PC-9 (cell line): ENCODE results near the gene UNC13C. TPM values are rescaled to one million over a fixed set of nuclear protein-coding genes. Genes with fewer than 3 reads are reported as not detected.

Source experiments
- BruUV-seq: library from RNA; stranded (reverse); fragments of 400-500 nt; replicated peaks from 2 replicates; lab custom pipeline; 2021; lab: Mats Ljungman, UMichigan
- CTCF ChIA-PET: fragments of 300-600 bp; sonication (Branson Sonifier 250); formaldehyde crosslinking; loops from one replicate; lab custom pipeline; 2022; ENCODE audit warnings: antibody characterized with exemption; lab: Charles Lee
- POLR2A ChIA-PET: fragments of 300-600 bp; sonication (Branson Sonifier 250); formaldehyde crosslinking; loops from one replicate; lab custom pipeline; 2022; ENCODE audit warnings: antibody characterized with exemption; ENCODE audit not compliant: unreplicated experiment; lab: Charles Lee
- DNase-seq, 2 experiments: peaks; one replicate each; pipeline versions ENCODE4 v3.0.0 to v3.0.0-alpha.2; 2015 to 2022; ENCODE audit warnings: mixed read lengths in 1 of 2
- H2AFZ ChIP-seq: fragments of 200-600 bp; sonication (generic); 2 replicates; pipeline ENCODE4 v1.8.1; 2017; ENCODE audit warnings: antibody characterized with exemption
- H3F3A ChIP-seq: fragments of 200-600 bp; sonication (generic); 2 replicates; pipeline ENCODE4 v1.8.1; 2017; ENCODE audit warnings: antibody characterized with exemption, mild to moderate bottlenecking, low read depth; ENCODE audit not compliant: insufficient read depth
- H3K27ac ChIP-seq: fragments of 200-600 bp; sonication (generic); 2 replicates; pipeline ENCODE4 v1.6.1; 2016; ENCODE audit warnings: mixed run types
- H3K27me3 ChIP-seq: fragments of 200-600 bp; sonication (generic); 2 replicates; pipeline ENCODE4 v1.6.1; 2016; ENCODE audit warnings: low read depth, mixed run types; ENCODE audit not compliant: insufficient read depth
- H3K36me3 ChIP-seq: fragments of 200-600 bp; sonication (generic); 2 replicates; pipeline ENCODE4 v1.6.1; 2016; ENCODE audit warnings: low read depth, mixed run types
- H3K4me1 ChIP-seq: fragments of 200-600 bp; sonication (generic); replicated peaks from 2 replicates; pipeline ENCODE4 v1.6.1; 2016; ENCODE audit warnings: mixed run types; ENCODE audit not compliant: insufficient read depth
- H3K4me2 ChIP-seq: fragments of 200-600 bp; sonication (generic); 2 replicates; pipeline ENCODE4 v1.6.1; 2017; ENCODE audit warnings: mixed run types
- H3K4me3 ChIP-seq: fragments of 200-600 bp; sonication (generic); 2 replicates; pipeline ENCODE4 v1.6.1; 2016; ENCODE audit warnings: mixed run types
- H3K79me2 ChIP-seq: fragments of 200-600 bp; sonication (generic); 2 replicates; pipeline ENCODE4 v1.6.1; 2017; ENCODE audit warnings: low read depth, mixed run types
- H3K9me2 ChIP-seq: fragments of 200-600 bp; sonication (generic); 2 replicates; pipeline ENCODE4 v1.8.1; 2017; ENCODE audit warnings: mild to moderate bottlenecking; ENCODE audit not compliant: insufficient read depth
- H3K9me3 ChIP-seq: fragments of 200-600 bp; sonication (generic); 2 replicates; pipeline ENCODE4 v1.8.1; 2016; ENCODE audit warnings: low read depth; ENCODE audit not compliant: insufficient read depth
- H4K20me1 ChIP-seq: fragments of 200-600 bp; sonication (generic); 2 replicates; pipeline ENCODE4 v1.8.1; 2017; ENCODE audit not compliant: insufficient read depth
- EZH2 ChIP-seq: fragments of 200-600 bp; sonication (generic); IDR thresholded peaks from 2 replicates; pipeline ENCODE4 v1.8.0; 2017; ENCODE audit warnings: antibody characterized with exemption, low read depth
- intact Hi-C: fragments of 100-400 bp; cut with micrococcal nuclease; formaldehyde crosslinking; loops from one replicate; pipeline ENCODE4 v1.10.0; 2022; ENCODE audit not compliant: unreplicated experiment
- total RNA-seq: library from RNA; stranded (reverse); gene quantifications from 2 replicates; pipeline ENCODE4 v1.2.3, GENCODE V29; 2021
- TF ChIP-seq, protein P1 (sequence below): fragments of 200-600 bp; sonication (generic); conservative IDR thresholded peaks from 2 replicates; pipeline ENCODE4 v1.6.1; 2017; ENCODE audit warnings: mixed run types, antibody characterized with exemption, mild to moderate bottlenecking, moderate library complexity

Gene UNC13C
- total RNA-seq, 1 experiment from 2014 or later = not detected

- H3K27ac ChIP-seq = no peak overlapping the region
These were observed 540.1 kb downstream of the UNC13C start for GRCh38 chr15:54518156-54518882.

DNA sequence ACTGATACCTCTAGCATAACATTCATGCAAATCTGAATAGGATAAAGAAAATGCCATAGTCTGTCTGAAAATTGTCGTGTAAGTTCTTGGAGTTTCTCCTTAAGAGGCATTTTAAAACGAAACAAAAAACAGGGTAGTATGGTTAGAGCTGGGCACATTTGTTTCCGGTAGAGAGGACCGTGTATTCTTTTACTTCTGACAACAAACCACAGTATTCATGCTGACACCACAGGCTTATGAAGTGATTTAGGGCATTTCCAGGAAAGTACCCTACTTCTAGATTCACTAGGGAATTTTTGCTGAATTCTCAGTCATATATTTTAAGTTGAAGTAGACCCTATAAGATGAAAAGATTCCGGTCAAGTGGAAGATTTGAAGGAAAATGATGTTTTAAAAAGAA is 541.3 kb downstream of the UNC13C start:
- no peak for DNase-seq
- H2AFZ ChIP-seq = no peak overlapping the region
- no peaks in the 10 kb centered on the region for H3K36me3 ChIP-seq
- H3K27me3 ChIP-seq = no peaks in the 10 kb centered on the region
- intact Hi-C loops = no loop called here
- no peaks in the 10 kb centered on the region for H3K79me2 ChIP-seq
- no peaks in the 10 kb centered on the region for H3K9me2 ChIP-seq
- H4K20me1 ChIP-seq = no peaks in the 10 kb centered on the region
- no peak overlapping the region for H3K4me3 ChIP-seq
- TF ChIP-seq, protein P1, sequence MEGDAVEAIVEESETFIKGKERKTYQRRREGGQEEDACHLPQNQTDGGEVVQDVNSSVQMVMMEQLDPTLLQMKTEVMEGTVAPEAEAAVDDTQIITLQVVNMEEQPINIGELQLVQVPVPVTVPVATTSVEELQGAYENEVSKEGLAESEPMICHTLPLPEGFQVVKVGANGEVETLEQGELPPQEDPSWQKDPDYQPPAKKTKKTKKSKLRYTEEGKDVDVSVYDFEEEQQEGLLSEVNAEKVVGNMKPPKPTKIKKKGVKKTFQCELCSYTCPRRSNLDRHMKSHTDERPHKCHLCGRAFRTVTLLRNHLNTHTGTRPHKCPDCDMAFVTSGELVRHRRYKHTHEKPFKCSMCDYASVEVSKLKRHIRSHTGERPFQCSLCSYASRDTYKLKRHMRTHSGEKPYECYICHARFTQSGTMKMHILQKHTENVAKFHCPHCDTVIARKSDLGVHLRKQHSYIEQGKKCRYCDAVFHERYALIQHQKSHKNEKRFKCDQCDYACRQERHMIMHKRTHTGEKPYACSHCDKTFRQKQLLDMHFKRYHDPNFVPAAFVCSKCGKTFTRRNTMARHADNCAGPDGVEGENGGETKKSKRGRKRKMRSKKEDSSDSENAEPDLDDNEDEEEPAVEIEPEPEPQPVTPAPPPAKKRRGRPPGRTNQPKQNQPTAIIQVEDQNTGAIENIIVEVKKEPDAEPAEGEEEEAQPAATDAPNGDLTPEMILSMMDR = no peak
- no peak for TF ChIP-seq EZH2
- no peaks in the 10 kb centered on the region for H3F3A ChIP-seq
- no peak overlapping the region for H3K27ac ChIP-seq
- CTCF ChIA-PET = no interaction called here
- no TSS peak for BruUV-seq
- H3K9me3 ChIP-seq = no peaks in the 10 kb centered on the region
- no peak overlapping the region for H3K4me2 ChIP-seq
- POLR2A ChIA-PET = no interaction called here
- no peaks in the 10 kb centered on the region for H3K4me1 ChIP-seq

More at GRCh38 chr15:54518156-54518882, 540.1 kb downstream of the UNC13C start:
- Histone ChIP-seq H2AFZ (no peak overlapping the region), H4K20me1 (no peaks in the 10 kb centered on the region), H3K4me2 (no peak overlapping the region), H3K27me3 (no peaks in the 10 kb centered on the region), H3K9me2 (no peaks in the 10 kb centered on the region), H3K4me1 (no peaks in the 10 kb centered on the region), H3K79me2 (no peaks in the 10 kb centered on the region), H3K9me3 (no peaks in the 10 kb centered on the region), H3K36me3 (no peaks in the 10 kb centered on the region), H3F3A (no peaks in the 10 kb centered on the region), H3K4me3 (no peak overlapping the region)
- no peak for TF ChIP-seq EZH2
- TF ChIP-seq, protein P1 = no peak
- CTCF ChIA-PET = no interaction called here
- BruUV-seq = no TSS peak
- DNase-seq = no peak
- intact Hi-C loops = no loop called here
- POLR2A ChIA-PET = no interaction called here

- Histone ChIP-seq H4K20me1 (no peaks in the 10 kb centered on the region), H3K79me2 (no peaks in the 10 kb centered on the region), H3F3A (no peaks in the 10 kb centered on the region), H3K4me1 (no peaks in the 10 kb centered on the region), H3K27ac (no peak overlapping the region), H2AFZ (no peak overlapping the region), H3K4me2 (no peak overlapping the region), H3K9me3 (no peaks in the 10 kb centered on the region), H3K9me2 (no peaks in the 10 kb centered on the region), H3K27me3 (no peaks in the 10 kb centered on the region), H3K36me3 (no peaks in the 10 kb centered on the region), H3K4me3 (no peak overlapping the region)
- TF ChIP-seq, protein P1 = no peak
- no peak for TF ChIP-seq EZH2
- intact Hi-C loops = no loop called here
- ChIA-PET CTCF (no interaction called here), POLR2A (no interaction called here)
- no peak for DNase-seq
- no TSS peak for BruUV-seq
These were observed 542.4 kb downstream of the UNC13C start for GRCh38 chr15:54520616-54521015.
